Fibroblast of skin of right quadriceps (primary cell): ENCODE measurements around the gene ASIP.
"Not testable (repeated sequence)": the region's sequence is repeated elsewhere in the genome, so short reads cannot be mapped to it uniquely, and the experiment has no call there.

ENCODE experiments used
- DNase-seq: peaks from one replicate; pipeline ENCODE4 v3.0.0-alpha.2; 2013

Gene ASIP

DNA sequence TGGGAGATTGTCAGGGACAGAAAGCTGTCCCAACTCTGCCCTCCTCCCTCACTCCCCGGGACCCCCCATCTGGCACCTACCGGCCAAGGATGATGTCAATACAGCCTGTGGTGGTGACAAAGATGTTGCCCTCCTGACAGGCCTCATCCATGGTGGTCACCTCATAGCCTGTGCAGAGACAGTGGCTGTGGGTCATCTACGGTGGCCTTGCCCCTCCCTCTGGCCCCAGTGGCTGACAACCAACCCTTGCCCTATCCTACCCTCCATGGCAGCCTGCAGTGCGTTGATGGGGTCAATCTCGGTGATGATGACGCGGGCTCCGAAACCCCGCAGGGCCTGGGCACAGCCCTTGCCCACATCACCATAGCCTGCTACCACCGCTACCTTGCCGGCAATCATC lies 49.2 kb downstream of the ASIP start:
- DNase-seq, result no peak

DNA sequence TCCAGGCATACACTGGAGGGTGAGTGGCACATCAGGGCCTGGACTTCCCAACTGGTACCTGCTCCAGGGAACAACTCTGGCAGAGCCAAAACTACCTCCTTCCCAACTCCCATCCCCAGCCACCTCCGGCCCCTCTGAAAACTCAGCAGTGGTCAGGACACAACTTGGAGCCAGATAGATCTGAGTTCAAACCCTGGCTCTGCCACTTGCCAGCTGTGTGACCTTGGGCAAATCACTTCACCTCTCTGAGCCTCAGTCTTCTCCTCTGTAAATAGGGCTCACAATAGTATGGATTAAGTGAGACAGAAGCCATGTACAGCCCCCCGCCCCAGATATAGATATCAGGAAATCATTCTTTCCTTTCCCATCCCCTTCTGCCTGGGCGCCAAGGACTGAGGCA lies 51.3 kb downstream of the ASIP start:
- DNase-seq, result no peak

DNA sequence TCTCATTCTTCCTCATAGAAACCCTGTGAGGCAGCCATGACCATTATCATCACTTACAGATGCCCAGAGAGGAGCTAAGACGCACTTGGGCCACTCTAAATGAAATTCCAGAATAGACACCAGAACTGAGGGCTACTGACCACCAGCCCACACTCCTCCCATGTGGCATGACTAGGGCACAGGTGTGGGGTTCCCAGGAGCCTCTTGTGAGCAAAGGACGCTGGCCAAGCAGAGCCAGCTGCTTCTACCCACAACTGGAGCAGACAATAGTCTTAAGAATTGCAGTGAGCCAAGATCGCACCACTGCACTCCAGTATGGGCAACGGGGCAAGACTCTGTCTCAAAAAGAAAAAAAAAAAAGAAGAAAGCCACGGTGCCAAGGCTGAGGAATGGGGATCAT lies 51.9 kb downstream of the ASIP start:
- no peak for DNase-seq

DNA sequence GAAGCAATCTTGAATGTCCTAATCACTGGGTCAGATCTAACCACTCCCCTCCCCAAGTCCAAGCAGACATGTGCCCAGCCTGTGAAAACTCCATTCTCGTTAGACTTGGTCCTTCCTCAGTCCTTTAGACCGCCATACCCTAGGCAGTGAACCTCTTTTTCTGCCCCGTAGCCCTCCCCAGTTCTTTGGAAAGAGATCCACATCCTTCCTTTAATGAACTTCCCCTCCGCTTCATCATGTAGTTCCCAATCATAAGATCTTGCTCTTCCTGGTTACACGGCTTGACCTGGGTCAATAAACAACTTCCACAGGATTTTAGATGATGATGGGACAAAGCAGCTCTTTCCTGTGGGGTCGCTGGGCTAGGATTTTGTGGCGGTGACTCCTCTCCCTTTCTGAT lies 52.4 kb downstream of the ASIP start:
- no peak for DNase-seq

DNA sequence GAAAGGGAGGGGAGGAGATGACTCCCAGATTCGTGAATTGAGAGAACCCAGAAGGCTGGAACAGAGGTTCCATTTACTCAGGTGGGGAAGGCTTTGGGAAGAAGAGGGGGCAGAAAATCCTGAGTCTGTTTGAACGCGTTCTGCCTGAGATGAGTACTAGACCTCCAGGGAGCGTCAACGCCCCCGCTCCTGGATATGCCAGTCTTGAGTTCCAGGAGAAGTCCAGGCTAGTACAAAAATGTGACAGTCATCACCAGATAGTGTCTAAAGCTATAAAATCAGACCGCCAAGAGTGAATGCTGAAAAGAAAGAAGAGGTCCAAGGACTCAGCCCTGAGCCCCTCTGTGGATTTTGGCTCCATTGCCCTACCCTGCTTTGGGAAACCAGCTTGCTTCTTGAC lies 53.3 kb downstream of the ASIP start:
- no peak for DNase-seq

DNA sequence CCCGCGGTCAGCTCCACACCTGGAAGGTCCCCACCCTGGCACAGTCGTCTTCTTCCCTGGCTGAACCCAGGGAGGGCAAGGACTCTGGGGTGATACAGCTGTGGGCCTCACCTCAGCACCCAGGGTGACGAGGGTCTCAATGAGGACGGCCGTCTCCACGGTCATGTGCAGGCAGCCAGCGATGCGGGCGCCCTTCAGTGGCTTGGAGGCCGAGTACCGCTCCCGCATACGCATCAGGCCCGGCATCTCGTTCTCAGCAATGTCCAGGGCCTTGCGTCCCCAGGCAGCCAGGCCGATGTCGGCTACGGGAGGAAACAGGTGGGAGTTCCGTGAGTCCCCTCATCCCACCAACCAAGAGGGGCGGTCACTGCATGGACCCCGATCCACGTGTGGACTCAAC lies 54.1 kb downstream of the ASIP start:
- no peak for DNase-seq

GRCh38 chr20:34296468-34296867 lies 55.2 kb downstream of the ASIP start:
- no peak for DNase-seq

- DNase-seq, result not testable (repeated sequence)
Measured at GRCh38 chr20:34298294-34298784, 57.1 kb downstream of the ASIP start.

DNA sequence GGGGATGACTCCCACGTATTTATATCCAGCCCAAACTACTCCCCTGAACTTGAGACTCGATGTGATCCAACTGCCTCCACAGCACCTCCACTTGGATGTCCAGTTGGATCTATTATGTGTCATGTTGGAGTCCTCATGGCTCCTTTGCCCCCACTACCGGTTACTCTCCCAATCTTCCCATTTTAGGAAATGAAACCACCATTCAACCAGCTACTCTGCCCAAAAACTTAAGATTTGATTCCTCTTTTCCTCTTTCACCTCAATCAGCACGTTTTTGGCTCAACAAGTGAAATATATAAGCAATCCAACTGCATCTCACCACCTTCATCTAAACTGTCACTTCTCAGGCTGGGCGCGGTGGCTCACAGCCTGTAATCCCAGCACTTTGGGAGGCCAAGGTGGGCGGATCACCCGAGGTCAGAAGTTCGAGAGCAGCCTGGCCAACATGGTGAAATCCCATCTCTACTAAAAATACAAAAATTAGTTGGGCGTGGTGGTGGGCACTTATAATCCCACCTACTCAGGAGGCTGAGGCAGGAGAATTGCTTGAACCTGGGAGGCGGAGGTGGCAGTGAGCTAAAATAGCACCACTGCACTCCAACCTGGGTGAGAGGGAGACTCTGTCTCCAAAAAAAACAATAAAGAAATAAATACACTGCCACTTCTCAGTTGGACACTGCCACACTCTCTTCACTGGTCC lies 58.5 kb downstream of the ASIP start:
- no peak for DNase-seq

GRCh38 chr20:34300256-34300806 lies 59.1 kb downstream of the ASIP start:
- DNase-seq, result no peak

DNA sequence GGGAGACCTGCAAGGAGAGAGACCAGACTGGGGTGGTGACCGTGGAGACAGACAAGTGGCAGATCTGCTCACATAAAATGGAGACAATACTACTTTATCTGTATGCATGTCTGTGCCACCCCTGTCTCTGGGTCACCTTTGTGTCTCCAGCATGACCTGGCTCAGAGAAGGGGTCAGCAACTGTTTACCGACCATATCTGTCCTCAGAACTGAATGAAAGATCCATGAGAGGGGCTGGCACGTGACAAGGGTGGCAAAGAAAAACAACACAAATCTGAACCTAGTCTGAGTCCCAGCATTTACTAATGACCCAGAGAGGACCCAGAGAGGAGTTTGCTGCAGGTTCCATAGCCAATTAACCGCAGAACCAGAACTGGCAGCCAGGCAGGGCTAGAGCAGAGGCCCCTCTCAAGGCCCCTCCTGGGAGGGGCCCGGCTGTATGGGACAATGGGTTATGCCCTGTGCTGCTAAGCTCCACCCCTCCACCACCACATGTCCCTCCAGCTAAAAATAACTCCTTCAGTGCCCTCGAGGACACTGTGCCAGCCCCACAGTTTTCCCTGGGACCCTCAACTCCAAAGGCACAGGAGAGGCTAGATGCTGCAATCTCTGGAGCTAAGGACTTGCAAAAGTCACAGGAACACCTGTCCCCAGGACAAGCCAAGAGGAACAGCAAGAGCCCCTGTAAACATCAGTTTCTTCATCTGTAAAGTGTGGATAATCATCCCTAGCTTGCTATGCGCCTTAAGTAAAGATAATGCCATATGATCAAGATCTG lies 59.8 kb downstream of the ASIP start:
- no peak for DNase-seq

- no peak for DNase-seq
Measured at GRCh38 chr20:34301587-34302311, 60.5 kb downstream of the ASIP start.

GRCh38 chr20:34302312-34302722 lies 61.1 kb downstream of the ASIP start:
- peak; percentile 28 for DNase-seq

GRCh38 chr20:34302723-34303533 lies 61.7 kb downstream of the ASIP start, which contains the start of gene AHCY:
Gene AHCY (minus strand): TSS chr20:34303355. CDS start chr20:34303270, 85 bp downstream.
- DNase-seq, result peak; percentile 96

DNA sequence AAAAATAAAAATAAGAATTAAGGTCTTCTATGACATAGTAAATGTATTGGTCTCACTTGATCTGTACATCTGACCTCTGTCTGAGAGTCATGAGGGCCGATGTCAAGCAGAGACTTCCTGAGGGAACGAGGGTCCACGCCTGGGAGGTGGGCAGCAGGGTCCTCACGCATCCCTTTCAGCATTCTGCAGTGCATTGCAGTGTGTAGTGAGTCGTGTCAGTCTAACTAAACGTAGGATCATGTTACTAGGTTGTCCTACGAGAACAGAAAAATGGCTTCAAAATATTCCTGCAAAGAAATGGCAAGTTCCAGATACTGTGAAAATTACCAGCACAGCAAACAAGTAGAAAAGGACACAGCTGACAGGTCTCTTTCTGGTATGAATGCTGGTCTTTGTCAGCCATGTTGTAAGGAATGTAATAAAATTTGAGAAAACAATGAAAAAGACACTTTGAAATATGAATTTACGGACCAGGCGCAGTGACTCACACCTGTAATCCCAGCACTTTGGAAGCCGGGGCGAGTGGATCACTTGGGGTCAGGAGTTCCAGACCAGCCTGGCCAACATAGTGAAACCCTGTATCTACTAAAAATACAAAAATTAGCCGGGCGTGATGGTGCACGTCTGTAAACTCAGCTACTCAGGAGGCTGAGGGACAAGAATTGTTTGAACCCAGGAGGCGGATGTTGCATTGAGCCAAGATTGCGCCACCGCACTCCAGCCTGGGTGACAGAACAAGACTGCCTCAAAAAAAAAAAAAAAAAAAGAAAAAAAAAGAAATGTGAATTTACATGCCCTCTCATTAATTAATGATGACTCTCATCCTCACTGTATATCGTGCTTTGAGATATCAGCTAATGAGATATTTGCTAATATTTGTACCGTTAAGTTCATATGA lies 64.4 kb downstream of the ASIP start:
- DNase-seq, result no peak

DNA sequence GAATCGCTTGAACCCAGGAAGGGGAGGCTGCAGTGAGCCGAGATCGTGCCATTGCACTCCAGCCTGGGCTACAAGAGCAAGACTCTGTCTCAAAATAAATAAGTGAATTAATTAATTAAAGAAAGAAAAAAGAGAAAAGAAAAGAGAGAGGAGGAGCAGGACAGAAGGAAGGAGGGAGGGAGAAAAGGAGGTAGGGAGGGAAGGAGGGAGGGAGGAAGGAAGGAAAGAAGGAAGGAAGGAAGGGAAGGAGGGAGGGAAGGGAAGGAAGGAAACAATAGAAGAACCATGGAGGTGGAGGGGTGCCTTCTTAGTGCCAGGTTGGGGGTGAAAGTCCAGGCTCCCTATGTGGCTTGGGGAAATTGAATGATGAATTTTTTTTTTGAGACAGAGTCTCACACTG lies 68.5 kb downstream of the ASIP start:
- no peak for DNase-seq

DNA sequence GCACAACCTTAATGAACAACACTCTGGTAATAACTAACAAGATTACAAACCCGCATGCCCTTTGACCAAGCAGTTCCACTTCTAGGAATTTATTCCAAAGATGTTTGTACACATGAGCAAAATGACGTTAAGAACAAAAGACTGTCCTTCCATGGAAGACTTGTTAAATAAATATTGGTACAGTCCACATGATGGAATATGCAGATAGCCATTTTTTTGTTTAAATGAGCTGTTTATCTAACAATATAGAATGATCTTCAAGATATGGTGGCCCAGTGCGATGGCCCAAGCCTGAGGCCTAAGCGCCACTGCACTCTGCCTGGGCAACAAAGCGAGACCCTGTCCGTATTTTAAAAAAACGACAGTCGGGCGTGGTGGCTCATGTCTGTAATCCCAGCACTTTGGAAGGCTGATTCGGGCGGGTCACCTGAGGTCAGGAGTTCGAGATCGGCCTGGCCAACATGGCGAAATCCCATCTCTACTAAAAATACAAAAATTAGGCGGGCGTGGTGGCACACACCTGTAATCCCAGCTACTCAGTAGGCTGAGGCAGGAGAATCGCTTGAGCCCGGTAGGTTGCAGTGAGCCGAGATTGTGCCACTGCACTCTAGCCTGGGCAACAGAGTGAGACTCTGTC lies 69.4 kb downstream of the ASIP start:
- DNase-seq, result no peak

- DNase-seq, result no peak
Measured at GRCh38 chr20:34311118-34312023, 70.1 kb downstream of the ASIP start.

DNA sequence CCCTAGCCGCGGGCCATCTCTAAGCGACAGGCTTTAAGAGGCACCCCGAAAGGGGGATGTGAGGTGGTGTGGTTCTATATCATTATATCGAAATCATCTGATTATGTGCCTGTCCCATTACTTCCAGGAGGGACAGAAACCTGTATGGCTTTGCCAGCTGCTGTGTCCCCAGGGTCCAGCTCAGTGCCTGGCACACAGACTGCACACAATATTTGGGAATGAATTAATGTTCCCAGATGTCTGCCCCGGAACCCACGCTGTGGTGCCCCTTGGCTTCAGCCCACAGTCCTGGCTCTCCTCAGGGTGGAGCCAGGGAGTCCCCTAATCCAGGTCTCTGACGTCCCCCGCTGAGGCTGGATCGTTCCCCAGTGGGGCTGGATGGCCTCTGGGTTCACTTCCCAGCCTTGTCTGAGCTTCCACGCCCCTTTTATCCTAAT lies 70.8 kb downstream of the ASIP start:
- DNase-seq, result no peak
